Effector CD4-positive, alpha-beta T cell (primary cell): Measurements from ENCODE around the gene ADAP2.
"Not testable (repeated sequence)": the region's sequence is repeated elsewhere in the genome, so short reads cannot be mapped to it uniquely, and the experiment has no call there.

Experiments used
- DNase-seq: peaks from one replicate; pipeline ENCODE4 v3.0.0-alpha.2; 2020
- total RNA-seq: gene quantifications from one replicate; lab custom pipeline; 2026; lab: John Stamatoyannopoulos, UW

The ADAP2 gene
- total RNA-seq: 0.56 reads per million

DNA sequence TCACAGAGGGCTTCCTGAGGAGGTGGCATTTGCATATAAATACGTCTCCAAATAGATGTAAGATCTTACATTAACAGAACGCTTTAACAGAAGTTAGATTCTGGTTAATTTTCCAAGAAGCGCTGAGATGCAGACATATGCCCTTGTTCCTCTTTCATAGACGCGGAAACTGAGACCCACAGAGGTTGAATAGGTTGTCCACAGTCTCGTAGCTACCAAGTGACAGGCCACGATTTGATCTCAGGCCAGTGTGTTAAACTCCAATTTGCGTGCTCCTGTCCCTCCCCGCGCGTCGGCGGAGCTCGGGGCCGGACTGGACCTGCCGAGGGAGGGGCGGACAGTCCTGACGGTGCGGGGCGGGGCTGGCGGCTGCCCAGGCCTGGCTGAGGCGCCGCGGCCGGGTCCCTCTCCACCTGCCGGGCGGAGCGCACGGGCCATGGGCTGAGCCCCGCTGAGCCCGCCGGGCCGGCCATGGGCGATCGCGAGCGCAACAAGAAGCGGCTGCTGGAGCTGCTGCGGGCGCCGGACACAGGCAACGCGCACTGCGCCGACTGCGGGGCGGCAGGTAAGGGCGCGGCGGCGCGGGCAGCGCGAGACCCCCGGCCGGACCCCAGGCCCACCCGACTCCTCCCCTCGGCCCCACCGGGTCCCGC, at the start of gene ADAP2:
Gene ADAP2 (plus strand): TSS at position 402 of the 653 bp plus-strand sequence. CDS start 70 bp downstream, at position 472.
- no peak for DNase-seq

DNA sequence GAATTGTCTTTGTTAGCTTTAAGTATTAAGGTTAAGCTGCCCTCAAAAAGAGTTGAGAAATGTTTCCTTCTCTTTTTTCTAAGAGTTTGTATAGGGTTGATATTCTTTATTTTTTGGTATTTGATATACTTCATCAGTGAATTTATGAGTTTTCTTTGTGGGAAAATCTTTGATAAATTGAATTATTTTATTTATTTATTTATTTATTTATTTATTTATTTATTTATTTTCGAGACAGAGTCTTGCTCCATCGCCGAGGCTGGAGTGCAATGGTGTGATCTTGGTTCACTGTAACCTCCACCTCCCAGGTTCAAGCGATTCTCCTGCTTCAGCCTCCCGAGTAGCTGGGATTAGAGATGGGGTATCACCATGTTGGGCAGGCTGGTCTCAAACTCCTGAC, 35.6 kb upstream of the ADAP2 start:
- no peak for DNase-seq

GRCh38 chr17:30894236-30894635, 27.5 kb upstream of the ADAP2 start:
- DNase-seq: no peak

GRCh38 chr17:30897311-30897710, 24.4 kb upstream of the ADAP2 start:
- DNase-seq: no peak

GRCh38 chr17:30905742-30906100, 16.0 kb upstream of the ADAP2 start:
- DNase-seq: no peak

DNA sequence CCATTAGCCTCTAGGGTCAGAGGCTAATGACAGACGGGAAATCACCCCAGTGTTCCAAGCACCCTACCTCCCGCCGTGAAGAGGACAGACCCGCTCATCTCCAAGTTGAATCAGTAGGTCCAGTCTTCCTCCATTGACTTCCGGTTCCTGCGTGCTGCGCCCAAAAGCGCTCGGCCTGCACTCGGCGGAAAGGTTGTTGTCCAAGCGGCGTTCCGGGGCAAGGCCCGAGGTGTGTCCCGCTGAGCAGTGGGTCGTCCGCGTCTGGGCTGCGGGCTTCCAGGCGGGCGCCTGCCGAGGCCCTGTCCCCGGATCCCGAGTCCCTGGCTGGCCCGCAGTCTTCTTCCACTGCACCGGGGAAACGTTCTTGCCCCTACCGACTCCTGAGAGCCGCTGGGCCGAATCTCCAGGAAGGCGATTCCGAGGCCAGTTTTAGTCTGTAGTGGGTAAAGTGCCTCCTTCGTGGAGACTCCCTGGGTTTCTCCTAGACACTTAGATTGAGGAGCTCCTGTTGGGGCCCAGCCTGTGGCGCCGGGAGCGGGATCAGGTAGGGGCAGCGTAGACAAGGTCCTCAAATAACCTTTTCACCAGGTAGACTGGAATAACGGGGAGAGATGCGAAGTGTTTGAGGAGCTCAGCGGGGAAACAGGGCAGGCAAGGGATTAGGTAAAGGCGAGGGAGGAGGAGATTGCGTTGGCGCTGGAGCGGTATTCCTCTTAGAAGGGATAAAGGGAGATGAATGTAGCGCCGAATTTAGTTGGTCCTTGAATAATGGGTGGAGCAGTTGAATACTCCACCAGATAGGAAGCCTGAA, 15.4 kb upstream of the ADAP2 start, which contains the start of gene TEFM:
Gene TEFM (minus strand): TSS at position 138 of the 811 bp plus-strand sequence. CDS start 40 bp downstream, at position 98.
- peak; percentile 74 for DNase-seq

DNA sequence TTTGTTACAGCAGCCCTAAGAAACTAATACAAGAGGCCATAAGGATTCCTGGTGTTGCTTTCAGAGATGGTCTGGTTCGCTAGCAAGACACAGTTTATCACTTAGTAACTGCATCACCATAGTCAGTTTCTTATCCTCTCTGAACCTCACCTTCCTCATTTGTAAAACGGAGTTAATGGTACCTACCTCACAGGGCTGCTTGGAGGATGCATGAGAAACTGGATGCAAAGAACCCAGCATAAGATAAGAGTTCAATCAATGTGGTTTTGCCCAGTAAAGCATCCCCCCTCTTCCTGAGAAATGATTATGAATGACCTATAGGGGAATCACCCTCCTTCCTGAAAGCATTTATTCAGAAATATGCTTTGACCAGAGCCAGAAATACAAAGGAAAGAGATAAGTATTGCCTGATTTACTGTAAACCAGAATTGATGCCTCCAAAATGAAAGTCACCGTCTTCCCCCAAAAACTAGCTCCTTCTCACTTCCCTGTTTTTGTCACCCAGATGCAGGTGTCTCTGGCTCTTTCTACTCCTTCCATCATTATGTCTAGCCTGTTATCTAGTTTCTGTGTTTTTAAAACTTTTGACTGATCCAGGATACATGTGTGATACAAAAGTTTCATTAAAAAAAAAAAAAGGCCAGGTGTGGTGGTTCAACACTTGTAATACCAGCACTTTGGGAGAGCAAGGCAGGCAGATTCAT, 12.9 kb upstream of the ADAP2 start:
- no peak for DNase-seq

DNA sequence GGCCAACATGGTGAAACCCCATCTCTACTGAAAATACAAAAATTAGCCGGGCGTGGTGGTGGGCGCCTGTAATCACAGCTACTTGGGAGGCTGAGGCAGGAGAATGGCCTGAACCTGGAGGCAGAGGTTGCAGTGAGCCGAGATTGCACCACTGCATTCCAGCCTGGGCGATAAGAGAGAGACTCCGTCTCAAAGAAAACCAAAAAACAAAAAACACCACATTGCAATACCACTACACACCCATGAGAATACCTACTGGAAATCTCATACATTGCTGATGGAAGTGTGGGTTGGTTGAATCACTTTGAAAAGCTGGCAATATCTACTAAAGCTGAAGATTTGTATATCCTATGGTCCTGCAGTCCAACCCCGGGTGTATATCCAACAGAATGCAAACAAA, 11.6 kb upstream of the ADAP2 start:
- DNase-seq: not testable (repeated sequence)

- no peak for DNase-seq
Observed at GRCh38 chr17:30913955-30914354, 7.8 kb upstream of the ADAP2 start.

GRCh38 chr17:30915833-30916611, 5.7 kb upstream of the ADAP2 start:
- no peak for DNase-seq

DNA sequence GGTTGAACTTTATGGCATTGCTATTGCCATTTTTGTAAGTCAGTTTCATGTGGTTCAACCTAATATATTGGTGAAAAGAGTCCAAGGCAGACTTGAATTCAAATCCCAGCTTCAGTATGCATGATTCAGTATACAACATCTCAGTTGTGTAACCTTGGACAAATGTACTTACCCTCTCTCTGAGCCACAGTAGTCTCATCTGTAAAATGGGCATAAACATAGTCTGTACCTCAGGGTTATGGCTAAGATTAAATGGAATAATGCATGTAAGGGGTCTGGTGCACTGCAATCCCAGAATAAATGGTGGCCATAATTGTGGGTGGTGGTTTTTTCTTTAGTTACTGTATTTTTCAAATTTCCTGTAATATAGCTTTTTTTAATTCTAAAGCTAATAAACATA, 4.7 kb upstream of the ADAP2 start:
- no peak for DNase-seq

GRCh38 chr17:30920282-30920681, 1.5 kb upstream of the ADAP2 start:
- DNase-seq: no peak

DNA sequence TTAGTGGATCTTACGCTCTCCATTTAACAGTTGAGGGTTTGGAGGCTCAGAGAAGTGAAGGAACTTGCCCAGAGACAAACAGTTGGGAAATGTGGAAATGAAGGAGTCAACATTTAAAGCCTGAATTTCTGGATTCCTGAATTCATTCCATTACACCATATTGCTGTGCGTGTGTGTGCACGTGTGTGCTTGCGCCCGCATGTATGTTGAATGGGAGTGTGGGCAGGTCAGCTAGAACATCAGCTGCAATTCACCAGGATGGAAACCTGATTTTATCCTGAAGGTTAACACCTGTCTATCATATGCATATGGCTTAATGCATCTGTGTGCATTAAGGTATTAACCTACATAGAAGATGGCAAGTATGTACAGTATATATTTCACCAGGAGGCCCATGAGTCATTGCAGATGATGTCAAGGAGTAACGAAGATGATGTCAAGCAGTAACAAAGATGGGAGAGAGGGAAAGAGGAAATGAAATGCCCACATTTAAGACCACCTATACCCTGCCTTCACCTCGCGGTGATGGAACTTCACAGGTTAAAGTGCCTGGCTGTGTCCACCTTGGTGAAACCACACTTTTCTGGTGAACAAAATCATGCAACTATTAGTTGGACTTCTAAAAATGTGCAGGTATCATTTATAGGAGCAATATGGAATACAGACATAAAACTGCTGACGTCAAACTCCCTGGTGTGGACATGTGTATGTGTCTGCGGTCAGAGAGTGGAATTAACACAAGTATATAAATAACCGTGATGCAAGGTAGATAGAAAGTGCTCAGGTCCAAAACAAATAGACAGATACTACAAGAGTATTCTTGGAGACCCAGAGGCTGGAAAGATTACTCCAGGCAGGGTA, 832 bp upstream of the ADAP2 start:
- DNase-seq: no peak

- no peak for DNase-seq
Observed at GRCh38 chr17:30922235-30923030, 688 bp downstream of the ADAP2 start.

DNA sequence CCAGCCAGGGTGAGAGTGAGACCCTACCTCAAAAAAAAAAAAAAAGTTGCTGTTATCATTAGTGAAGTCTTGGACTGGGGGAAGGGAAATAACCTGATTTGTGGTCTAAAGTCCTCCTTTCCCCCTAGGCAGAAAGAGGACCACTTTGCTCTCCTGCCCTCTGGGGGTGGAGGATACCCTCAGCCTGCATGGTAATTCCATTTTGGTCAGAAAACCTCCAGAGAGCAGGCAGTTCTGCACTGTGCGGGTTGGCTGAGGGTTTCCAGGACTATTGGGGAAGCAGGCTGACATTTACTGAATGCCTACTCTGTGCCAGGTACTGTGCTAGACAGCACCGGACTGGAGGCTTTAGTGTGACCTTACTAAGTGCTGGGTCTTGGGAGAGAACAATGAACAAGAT, 2.6 kb downstream of the ADAP2 start:
- DNase-seq: no peak

DNA sequence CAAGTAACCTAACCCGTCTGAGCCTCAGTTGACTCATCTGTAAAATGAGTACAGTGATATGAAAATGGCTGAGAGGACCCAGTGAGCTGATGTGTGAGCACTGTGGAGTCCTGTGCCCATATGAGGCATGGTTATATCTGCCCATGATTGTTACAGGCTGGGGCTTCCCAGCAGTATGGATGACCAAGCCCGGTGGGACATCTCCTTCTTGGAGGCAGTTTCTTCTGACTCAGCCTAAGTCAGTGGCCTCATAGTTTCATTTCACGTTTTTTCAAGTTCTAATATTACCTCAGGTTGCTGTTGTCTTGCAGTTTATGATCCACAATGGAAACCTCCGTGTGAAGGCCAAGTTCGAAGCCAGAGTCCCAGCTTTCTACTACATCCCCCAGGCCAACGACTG, 4.8 kb downstream of the ADAP2 start:
- DNase-seq: no peak

DNA sequence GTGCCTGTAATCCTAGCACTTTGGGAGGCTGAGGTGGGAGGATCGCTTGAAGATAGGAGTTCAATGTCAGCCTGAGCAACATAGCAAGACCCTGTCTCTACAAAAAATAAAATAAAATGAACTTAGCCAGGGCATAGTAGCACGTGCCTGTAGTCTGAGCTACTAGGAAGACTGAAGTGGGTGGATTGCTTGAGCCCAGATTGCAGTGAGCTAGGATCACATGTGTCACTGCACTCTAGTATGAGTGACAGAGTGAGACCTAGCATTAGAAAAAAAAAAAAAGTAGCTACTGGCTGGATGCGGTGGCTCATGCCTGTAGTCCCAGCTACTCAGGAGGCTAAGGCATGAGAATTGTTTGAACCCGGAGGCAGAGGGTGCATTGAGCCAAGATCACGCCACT, 6.0 kb downstream of the ADAP2 start:
- DNase-seq: no peak

DNA sequence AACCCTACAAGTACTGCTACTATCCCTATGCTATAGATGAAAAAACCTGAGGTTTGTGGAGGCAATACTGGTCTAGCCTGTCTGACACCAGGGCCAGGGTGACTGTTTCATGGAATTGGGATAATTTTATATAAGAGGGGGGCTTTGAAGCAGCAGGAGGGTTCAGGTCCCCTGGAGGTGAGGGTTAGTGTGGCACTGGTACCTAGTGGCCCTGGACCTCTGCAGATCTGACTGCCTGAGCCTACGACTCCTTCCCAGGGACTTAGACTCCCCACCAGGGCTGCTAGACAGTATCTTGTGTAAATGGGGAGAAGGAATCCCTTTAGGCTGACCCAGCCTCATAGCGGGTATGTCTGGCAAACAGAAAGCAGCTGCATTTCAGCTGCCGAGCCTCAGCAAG, 6.8 kb downstream of the ADAP2 start:
- no peak for DNase-seq

DNA sequence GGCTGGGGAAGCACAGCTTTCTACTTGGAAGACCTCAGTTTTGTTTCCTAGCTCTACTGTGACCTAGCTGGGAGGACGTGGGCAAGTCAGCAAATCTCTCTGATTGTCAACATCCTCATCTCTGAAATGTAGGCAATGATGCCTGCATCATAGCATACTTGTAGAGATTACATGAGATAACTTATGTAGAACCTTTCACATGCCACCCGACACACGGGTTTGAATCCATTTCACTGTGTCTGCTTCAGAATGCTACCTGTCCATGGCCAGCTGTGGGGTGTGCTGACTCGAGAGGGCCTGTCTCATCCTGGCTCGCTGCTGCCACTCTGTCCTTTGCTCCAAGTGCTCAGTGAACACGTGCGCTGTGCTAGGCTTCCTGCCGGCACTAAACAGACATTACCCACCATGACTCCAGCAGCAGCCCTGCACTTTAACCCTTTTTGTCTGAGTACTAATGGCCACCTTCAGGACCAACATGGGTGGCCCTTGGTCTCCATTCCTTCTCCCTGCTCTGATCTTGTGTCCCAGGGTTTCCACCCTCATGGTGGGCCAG, 7.4 kb downstream of the ADAP2 start:
- DNase-seq: no peak

- not testable (repeated sequence) for DNase-seq
Observed at GRCh38 chr17:30929861-30930260, 8.1 kb downstream of the ADAP2 start.

GRCh38 chr17:30930495-30930894, 8.8 kb downstream of the ADAP2 start:
- no peak for DNase-seq
